Adrenal gland (tissue), 5 donors: ENCODE measurements around the gene ZBTB14.

Source experiments
- CTCF ChIP-seq, 6 experiments: fragments of 450-650 bp in 4 of 6; fragments of 200-600 bp in 2 of 6; sonication (generic) in 1 of 6; IDR thresholded peaks; 1 replicate in 5 of 6; 2 replicates in 1 of 6; pipeline versions ENCODE4 v1.5.1 to v1.8.0; 2016 to 2021; ENCODE audit warnings: antibody characterized with exemption in 6 of 6, mild to moderate bottlenecking in 2 of 6, moderate library complexity in 1 of 6
- POLR2A ChIP-seq, 2 donors: fragments of 450-650 bp; IDR thresholded peaks; one replicate each; pipeline ENCODE4 v1.6.1; 2017; ENCODE audit warnings: antibody characterized with exemption in 2 of 2, mild to moderate bottlenecking in 2 of 2, moderate library complexity in 1 of 2
- donor health status: DM: no; HTN: no; CAD: no.

- TF ChIP-seq CTCF (IDR thresholded peaks at IDR 0.05) (peak in 1 of 6 experiments; percentile 3), POLR2A (IDR thresholded peaks at IDR 0.05) (peak; percentile 85 to 88)
These were observed 617 bp upstream of the ZBTB14 start for GRCh38 chr18:5295981-5296705.
